Astrocyte (in vitro differentiated cells and primary cell): ENCODE measurements around the gene AAMP.

Experiments
- EZH2 ChIP-seq: IDR thresholded peaks from 2 replicates; pipeline ENCODE4 v1.6.1; 2012; ENCODE audit warnings: mild to moderate bottlenecking, low read length, inconsistent platforms; ENCODE audit not compliant: insufficient read depth
- TF ChIP-seq, protein P1 (sequence below): IDR thresholded peaks from 2 replicates; pipeline ENCODE4 v1.5.1; 2011; ENCODE audit warnings: low read depth, mild to moderate bottlenecking, inconsistent platforms, low read length, moderate library complexity; ENCODE audit not compliant: insufficient read depth

- no peak for TF ChIP-seq EZH2
- TF ChIP-seq, protein P1, sequence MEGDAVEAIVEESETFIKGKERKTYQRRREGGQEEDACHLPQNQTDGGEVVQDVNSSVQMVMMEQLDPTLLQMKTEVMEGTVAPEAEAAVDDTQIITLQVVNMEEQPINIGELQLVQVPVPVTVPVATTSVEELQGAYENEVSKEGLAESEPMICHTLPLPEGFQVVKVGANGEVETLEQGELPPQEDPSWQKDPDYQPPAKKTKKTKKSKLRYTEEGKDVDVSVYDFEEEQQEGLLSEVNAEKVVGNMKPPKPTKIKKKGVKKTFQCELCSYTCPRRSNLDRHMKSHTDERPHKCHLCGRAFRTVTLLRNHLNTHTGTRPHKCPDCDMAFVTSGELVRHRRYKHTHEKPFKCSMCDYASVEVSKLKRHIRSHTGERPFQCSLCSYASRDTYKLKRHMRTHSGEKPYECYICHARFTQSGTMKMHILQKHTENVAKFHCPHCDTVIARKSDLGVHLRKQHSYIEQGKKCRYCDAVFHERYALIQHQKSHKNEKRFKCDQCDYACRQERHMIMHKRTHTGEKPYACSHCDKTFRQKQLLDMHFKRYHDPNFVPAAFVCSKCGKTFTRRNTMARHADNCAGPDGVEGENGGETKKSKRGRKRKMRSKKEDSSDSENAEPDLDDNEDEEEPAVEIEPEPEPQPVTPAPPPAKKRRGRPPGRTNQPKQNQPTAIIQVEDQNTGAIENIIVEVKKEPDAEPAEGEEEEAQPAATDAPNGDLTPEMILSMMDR = no peak
Measured at GRCh38 chr2:218253232-218253625, 16.7 kb downstream of the AAMP start.
